NCI-H2196 treated with DMSO at 0.1 percent for 48 hours (cell line): ENCODE data around the gene LRRC63.

ENCODE experiments used
- DNase-seq: peaks from one replicate; lab custom pipeline; 2025; ENCODE audit not compliant: unreplicated experiment; lab: John Stamatoyannopoulos, UW

Gene LRRC63

DNA sequence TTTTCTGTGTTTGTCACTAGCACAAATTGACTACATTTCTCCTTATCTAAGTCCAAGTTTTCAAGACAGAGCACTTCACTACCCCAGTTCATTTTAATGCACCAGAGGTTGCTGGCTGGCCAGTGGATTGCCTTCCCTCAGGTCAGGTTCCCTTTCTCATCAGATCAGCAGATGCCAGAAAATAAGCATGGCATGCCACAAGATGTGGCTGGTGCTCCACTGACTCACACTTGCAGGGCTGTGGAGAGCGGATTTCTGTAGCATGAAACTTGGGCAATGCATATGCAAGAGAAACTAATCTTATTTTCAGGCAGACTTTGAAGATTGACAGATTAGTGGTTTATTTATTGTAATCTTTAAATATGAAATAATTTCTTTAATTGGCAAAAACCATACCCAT, 95.8 kb downstream of the LRRC63 start:
- DNase-seq = no peak

DNA sequence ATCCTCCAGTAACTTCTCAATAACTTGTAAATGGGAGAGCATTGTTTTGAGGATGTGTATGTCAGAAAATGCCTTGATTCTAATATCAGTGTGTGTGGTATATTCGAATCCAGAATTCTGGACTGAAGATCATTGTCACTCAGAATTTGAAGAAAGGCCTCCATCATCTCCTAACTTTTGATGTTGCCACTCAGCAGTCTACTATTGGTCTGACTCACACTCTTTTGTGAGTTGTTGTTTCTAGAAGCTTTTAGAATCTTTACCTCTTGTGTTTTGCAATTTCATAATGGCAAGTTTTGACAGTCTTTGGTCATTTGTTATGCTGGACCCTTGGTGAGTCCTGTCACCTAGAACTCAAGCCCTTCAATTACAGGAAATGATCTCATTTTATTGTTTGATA, 98.3 kb downstream of the LRRC63 start:
- no peak for DNase-seq

DNA sequence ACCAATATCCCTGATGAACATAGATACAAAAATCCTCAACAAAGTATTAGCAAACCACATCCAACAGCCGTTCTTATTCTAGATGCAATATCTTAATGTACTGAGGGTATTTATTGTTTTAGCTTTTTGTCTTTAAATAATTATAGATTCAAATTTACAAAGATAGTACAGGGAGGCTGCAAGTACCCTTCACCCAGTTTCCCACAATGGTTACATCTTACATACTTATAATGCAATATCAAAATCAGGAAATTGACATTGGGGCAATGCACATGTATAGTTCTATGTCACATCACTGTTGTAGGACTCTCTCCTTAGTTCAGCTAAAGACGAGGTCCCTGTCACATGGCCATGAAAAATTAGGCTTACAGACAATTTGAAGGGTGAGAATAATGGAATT, 99.5 kb downstream of the LRRC63 start:
- DNase-seq = no peak

DNA sequence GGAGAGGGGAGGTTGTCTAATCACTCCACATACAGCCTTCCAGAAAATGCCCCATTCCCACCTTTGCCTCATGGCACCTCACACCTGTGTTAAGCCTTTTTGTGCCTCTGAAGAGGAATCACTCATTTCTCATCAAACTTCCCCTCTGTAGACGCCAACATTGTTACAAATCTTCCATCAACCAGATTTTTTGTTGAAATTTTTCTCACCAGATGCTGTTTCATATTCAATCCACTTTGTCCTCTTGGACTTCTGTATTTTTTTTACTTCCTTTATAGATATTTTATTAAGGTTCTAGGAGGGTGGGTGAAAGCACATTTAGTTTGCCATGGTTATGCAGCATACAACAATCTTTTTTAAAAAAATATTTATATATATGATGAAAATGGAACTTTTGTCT, 101.3 kb downstream of the LRRC63 start:
- DNase-seq = no peak

DNA sequence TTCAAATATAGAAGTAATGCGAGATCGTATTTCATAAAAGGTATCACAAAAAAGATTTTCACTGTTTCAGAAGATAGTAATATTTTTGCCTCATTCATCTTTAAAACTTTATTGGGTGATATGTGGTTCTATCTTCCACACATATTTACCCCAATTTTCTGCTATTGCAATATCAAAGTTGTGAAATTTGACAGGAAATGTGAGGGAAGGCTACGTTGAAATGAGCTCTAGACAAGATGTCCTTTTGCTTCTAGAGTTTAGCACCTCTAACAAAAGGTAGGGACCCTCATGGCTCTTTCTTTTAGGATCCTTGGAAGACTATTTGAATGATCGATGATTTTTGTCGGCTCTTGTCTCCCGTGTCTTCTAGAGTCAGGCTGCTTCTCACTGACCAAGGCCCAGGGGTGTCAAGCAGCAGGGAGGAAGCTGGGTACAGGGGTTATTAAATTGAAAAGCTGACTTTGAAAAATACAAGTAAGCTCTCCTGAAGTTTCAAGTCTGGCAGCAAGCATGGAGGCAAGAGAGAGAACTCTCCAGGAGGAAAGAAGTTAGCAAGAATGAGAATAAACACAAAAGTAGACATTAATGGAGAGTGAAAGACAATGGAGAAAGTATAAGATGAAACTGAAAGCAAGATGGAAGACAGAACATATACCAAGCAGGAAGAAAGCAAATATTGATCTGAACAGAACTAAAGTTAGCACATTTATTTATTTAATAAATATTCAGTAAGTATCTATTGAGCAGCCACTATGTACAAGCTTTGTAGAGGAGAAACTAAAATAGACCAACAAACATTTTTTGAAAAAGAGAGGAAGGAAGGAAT, 101.9 kb downstream of the LRRC63 start:
- no peak for DNase-seq

DNA sequence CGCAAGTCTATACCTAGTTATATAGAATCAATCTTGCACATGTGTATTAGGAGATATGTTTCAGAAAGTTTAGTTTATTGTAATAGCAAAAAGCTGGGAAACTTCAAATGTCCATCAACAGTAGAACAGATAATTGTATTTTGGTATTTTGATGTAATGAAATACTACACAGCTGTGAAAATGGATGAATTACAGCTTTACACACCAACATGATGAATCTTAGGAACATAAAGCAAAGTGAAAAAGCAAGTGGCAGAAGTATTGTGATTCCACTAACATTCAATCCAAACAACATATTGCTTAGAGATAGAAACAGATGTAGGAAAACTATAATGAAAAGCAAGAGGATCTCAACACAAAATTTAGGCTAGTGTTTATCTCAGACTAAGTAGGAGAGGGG, 102.9 kb downstream of the LRRC63 start:
- no peak for DNase-seq

DNA sequence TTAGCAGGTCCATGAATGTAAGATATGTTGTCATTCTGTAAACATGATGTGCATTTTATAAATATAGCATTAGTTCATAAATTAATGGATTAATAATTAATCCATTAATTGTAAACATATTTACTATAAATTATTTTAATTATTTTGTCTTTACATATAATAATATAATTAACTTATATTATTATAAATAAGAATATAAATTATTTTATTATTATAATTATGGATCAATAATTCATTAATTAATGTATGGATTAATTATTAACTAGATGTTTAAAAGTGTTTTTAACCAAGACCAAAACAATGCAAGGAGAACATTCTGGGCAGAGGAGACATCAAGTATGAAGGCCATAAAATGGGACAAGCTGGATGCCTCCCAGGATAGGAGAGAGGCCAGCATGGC, 103.3 kb downstream of the LRRC63 start:
- no peak for DNase-seq

DNA sequence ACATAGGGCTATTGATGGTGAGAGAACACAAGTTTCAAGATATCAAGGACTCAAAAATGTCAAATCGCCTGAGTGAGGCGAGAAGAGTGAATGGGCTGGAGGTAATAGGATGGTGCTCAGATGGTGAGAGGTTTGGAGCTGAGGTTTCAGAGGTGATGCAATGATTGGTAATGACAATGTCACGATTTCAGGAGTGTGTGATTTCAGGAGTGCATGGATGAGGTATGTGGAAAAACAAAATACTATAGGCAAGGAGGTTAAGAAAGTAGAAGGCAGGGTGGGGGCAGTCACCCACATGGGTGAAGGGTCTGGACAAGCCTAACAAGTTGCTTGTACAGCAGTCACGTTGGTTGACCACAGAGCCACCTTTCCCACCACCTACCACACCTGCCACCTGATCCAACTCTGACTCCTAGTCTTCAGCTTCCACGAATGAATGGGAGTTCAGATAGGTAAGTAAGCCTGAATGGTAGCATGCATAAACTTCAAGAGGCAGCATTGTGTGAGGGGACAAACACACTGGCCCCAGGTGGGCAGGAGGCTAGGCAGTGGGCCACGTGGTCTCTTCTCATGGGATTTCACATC, 103.9 kb downstream of the LRRC63 start:
- no peak for DNase-seq

DNA sequence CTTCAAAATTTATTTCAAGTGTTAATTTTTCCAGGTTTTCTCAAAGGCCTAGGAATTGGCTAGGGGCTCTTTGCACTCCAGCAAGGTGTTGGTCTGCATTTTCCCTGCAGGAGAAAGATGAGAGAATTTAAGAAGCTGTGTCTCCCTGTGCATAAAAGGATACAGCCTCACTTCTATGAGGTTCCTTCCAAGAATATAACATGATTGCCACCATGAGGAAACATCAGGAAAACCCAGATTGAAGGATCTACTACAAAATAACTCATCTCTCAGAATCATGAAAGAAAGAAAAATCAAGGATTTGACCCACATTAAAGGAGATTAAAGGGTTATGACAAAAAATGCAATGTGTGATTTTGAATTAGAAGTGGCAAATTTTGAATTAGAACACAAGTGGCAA, 105.4 kb downstream of the LRRC63 start:
- DNase-seq = no peak

DNA sequence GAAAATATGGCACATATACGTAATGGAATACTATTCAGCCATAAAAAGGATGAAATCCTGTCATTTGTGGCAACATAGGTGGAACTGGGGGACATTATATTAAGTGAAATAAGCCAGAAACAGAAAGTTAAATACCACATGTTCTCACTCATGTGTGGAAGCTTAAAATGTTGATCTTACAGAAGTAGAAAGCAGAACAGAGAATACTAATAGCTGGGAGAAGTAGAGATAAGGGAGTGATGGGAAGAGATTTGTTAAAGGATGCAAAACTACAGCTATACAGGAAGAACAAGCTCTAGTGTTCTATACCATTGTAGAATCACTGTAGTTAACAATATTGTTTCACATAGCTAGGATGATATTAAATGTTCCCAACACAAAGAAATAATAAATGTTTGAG, 107.3 kb downstream of the LRRC63 start:
- DNase-seq = no peak

DNA sequence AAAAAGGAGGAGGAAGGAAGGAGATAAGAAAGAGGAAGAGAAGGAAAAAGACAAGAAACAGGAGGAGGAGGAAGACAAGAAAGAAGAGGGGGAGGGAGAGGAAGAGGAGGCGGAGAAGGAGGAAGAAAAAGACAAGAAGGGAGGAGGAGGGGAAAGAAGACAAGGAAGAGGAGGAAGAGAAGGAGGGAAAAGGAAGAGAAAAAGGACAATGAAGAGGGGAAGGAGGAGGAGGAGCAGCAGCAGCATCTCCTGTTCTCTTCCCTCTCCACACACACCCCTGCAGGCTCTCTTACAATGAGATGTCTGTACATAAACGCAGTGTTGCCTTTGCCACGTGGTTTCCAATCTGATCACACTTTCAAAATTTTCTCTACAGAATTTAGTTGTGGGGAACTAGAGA, 108.7 kb downstream of the LRRC63 start:
- DNase-seq = no peak

DNA sequence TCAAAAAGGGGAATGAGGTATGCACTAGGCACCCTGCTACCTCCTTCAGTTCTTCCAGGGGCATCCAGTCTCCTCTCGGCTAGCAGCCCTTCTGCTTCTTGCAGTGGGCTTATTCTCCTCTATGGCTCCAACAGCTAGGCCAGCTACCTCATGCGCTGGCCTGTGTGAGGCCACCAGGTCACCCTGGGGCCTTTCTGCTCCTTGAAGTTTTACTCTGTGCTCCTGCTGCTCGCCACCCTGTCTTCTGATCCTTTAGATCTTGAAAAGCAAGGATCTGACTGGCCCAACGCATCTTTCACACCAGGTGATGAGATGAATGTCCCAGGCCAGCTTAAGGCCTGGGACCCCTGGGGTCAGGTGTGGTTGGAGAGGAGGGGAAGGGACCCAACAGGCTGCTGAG, 109.1 kb downstream of the LRRC63 start:
- no peak for DNase-seq

DNA sequence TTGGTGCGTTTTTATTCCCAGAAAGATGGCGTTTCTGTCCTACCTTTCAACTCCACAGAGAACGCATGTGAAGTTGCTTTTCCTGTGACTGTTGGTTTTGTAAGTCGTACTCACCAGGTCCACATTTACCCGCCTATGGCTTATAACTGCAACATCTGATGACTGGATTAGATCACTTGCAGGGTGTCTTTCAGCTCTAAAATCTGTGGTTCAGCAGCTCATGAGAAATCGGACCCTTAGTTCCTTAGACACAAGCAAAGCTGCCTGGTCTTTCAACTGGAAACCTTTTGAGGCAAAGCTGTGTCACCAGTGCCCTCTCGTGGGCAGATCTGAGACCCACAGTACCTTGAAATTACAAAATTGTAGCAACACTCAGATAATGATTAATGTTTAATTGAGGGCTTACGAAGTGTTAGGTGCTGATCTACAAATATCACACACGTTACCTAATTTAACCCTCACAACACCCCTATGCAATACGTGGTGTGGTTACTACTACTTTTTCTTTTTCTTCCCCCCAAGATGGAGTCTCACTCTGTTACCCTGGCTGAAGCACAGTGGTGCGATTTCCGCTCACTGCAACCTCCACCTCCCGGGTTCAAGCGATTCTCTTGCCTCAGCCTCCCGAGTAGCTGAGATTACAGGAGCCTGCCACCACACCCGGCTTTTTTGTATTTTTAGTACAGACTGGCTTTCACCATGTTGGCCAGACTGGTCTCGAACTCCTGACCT, 109.9 kb downstream of the LRRC63 start:
- no peak for DNase-seq

DNA sequence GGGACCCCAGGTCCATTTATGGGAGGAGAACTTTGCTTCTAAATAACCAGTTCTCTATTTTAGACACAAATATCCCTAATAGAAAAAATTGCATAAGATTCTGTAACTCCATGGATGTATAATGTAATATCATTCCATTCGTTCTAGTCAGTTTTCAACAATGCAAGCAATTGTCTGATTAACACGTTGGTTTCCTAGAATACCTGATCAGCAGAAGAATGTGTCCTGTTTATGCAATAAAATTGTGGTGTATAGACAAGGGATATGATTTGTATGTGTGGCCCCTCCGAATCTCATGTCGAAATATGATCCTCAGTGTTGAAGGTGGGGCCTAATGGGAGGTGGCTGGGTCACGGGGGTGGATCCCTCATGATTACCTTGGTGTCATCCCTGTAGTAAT, 113.2 kb downstream of the LRRC63 start:
- no peak for DNase-seq
